Cardiac muscle cell (in vitro differentiated cells and primary cell): ENCODE data around the gene NHSL1. TPM values are rescaled to one million over a fixed set of nuclear protein-coding genes. Genes with fewer than 3 reads are reported as not detected.

Source experiments
- DNase-seq, 2 donors: peaks; one replicate each; pipeline versions ENCODE4 v3.0.0 to v3.0.0-alpha.2; 2010 to 2017; ENCODE audit warnings: low read depth in 1 of 2, low spot score in 1 of 2
- H3K27ac ChIP-seq: fragments of 200-600 bp; sonication (generic); 2 replicates; pipeline ENCODE4 v1.5.1; 2016
- H3K27me3 ChIP-seq: fragments of 200-600 bp; sonication (generic); 2 replicates; pipeline ENCODE4 v1.6.0; 2016; ENCODE audit warnings: control low read depth
- H3K36me3 ChIP-seq: fragments of 200-600 bp; sonication (generic); 2 replicates; pipeline ENCODE4 v1.5.1; 2016; ENCODE audit warnings: control low read depth
- H3K4me1 ChIP-seq: fragments of 200-600 bp; sonication (generic); 2 replicates; pipeline ENCODE4 v1.8.1; 2017; ENCODE audit warnings: low read depth, mild to moderate bottlenecking, mixed run types
- H3K4me3 ChIP-seq: fragments of 200-600 bp; sonication (generic); 2 replicates; pipeline ENCODE4 v1.5.1; 2016; ENCODE audit warnings: mild to moderate bottlenecking
- H3K9me3 ChIP-seq: fragments of 200-600 bp; sonication (generic); 2 replicates; pipeline ENCODE4 v1.5.1; 2017; ENCODE audit warnings: low read depth, mild to moderate bottlenecking, control low read depth
- CTCF ChIP-seq: IDR thresholded peaks from 2 replicates; pipeline ENCODE4 v1.5.1; 2012; ENCODE audit warnings: low read depth, mild to moderate bottlenecking, low read length
- polyA plus RNA-seq: library from polyadenylated mRNA; unstranded; fragments of >200 nt; fragmentation: Nextera tagmentation; extraction: Ambion mirVana; gene quantifications from 2 replicates; pipeline ENCODE4 v1.2.1, GENCODE V29; 2016
- total RNA-seq: library from RNA; depleted of rRNA; stranded (reverse); fragments of >200 nt; gene quantifications from 2 replicates; pipeline ENCODE4 v1.2.3, GENCODE V29; 2016

NHSL1 gene
- total and polyA plus RNA-seq, 2 experiments from 2014 or later: 6.0 to 11.3 TPM

- DNase-seq: no peak
- no peaks in the 10 kb centered on the region for H3K27me3 ChIP-seq
- no peak for TF ChIP-seq CTCF
- H3K4me3 ChIP-seq: no peak overlapping the region
- H3K4me1 ChIP-seq: no peaks in the 10 kb centered on the region
- H3K27ac ChIP-seq: no peak overlapping the region
- H3K36me3 ChIP-seq: no peaks in the 10 kb centered on the region
- H3K9me3 ChIP-seq: no peaks in the 10 kb centered on the region
These were observed 26.1 kb downstream of the NHSL1 start for GRCh38 chr6:138473144-138473543.

- TF ChIP-seq CTCF: no peak
- no peak overlapping the region for H3K27ac ChIP-seq
- H3K4me1 ChIP-seq: no peaks in the 10 kb centered on the region
- H3K9me3 ChIP-seq: no peaks in the 10 kb centered on the region
- no peak overlapping the region for H3K4me3 ChIP-seq
- H3K36me3 ChIP-seq: no peaks in the 10 kb centered on the region
- no peaks in the 10 kb centered on the region for H3K27me3 ChIP-seq
- DNase-seq: peak in 1 of 2 donors; percentile 20
These were observed 30.8 kb downstream of the NHSL1 start for GRCh38 chr6:138468320-138469015.

GRCh38 chr6:138467901-138468300 lies 31.4 kb downstream of the NHSL1 start:
- Histone ChIP-seq H3K9me3 (no peaks in the 10 kb centered on the region), H3K27me3 (no peaks in the 10 kb centered on the region), H3K36me3 (no peaks in the 10 kb centered on the region), H3K27ac (no peak overlapping the region), H3K4me3 (no peak overlapping the region), H3K4me1 (no peaks in the 10 kb centered on the region)
- TF ChIP-seq CTCF: no peak
- no peak for DNase-seq

- TF ChIP-seq CTCF: no peak
- H3K27me3 ChIP-seq: no peaks in the 10 kb centered on the region
- H3K27ac ChIP-seq: no peak overlapping the region
- no peak overlapping the region for H3K4me3 ChIP-seq
- no peaks in the 10 kb centered on the region for H3K4me1 ChIP-seq
- peak in 1 of 2 donors; percentile 90 for DNase-seq
- H3K36me3 ChIP-seq: no peaks in the 10 kb centered on the region
- H3K9me3 ChIP-seq: no peaks in the 10 kb centered on the region
These were observed 34.2 kb downstream of the NHSL1 start for GRCh38 chr6:138465007-138465645.

GRCh38 chr6:138464085-138464484 lies 35.2 kb downstream of the NHSL1 start:
- Histone ChIP-seq H3K9me3 (no peaks in the 10 kb centered on the region), H3K27ac (no peak overlapping the region), H3K36me3 (no peaks in the 10 kb centered on the region), H3K4me3 (no peak overlapping the region), H3K27me3 (no peaks in the 10 kb centered on the region), H3K4me1 (no peaks in the 10 kb centered on the region)
- TF ChIP-seq CTCF: no peak
- no peak for DNase-seq
